Trophoblast cell (in vitro differentiated cells and primary cell): ENCODE data around the gene ROR1.
A peak's percentile ranks its signal among the peaks of the same experiment; 100 is the strongest.

ENCODE experiments used
- DNase-seq, 2 donors: peaks; one replicate each; pipeline ENCODE4 v3.0.0-alpha.2; 2016
- H2AFZ ChIP-seq: 2 replicates; pipeline ENCODE4 v1.6.1; 2013; ENCODE audit warnings: low read length, moderate library complexity, mild to moderate bottlenecking; ENCODE audit not compliant: insufficient read depth, poor library complexity
- H2AK5ac ChIP-seq: 2 replicates; pipeline ENCODE4 v1.6.1; 2013; ENCODE audit warnings: mild to moderate bottlenecking, low read length
- H2BK120ac ChIP-seq: 2 replicates; pipeline ENCODE4 v1.6.1; 2013; ENCODE audit warnings: low read length, mild to moderate bottlenecking, moderate library complexity; ENCODE audit not compliant: insufficient read depth, poor library complexity
- H2BK12ac ChIP-seq: 2 replicates; pipeline ENCODE4 v1.6.1; 2013; ENCODE audit warnings: mild to moderate bottlenecking, low read length, moderate library complexity
- H2BK5ac ChIP-seq: 2 replicates; pipeline ENCODE4 v1.6.1; 2013; ENCODE audit warnings: low read length, low read depth, moderate library complexity, mild to moderate bottlenecking; ENCODE audit not compliant: poor library complexity
- H3K14ac ChIP-seq: 2 replicates; pipeline ENCODE4 v1.6.1; 2013; ENCODE audit warnings: mild to moderate bottlenecking, low read length
- H3K18ac ChIP-seq: 2 replicates; pipeline ENCODE4 v1.6.1; 2013; ENCODE audit warnings: mild to moderate bottlenecking, low read length
- H3K23ac ChIP-seq: 2 replicates; pipeline ENCODE4 v1.6.1; 2013; ENCODE audit warnings: low read length
- H3K27ac ChIP-seq: 2 replicates; pipeline ENCODE4 v1.5.1; 2013; ENCODE audit warnings: low read depth, mild to moderate bottlenecking, inconsistent platforms, low read length, moderate library complexity
- H3K27me3 ChIP-seq: 2 replicates; pipeline ENCODE4 v1.6.1; 2013; ENCODE audit warnings: inconsistent platforms, mild to moderate bottlenecking, low read length, moderate library complexity; ENCODE audit not compliant: insufficient read depth
- H3K36me3 ChIP-seq, 2 experiments: 1 replicate in 1 of 2; 2 replicates in 1 of 2; pipeline ENCODE4 v1.6.1; 2013; ENCODE audit warnings: low read length in 2 of 2, mild to moderate bottlenecking in 2 of 2, moderate library complexity in 1 of 2; ENCODE audit not compliant: insufficient read depth in 2 of 2, control insufficient read depth in 1 of 2
- H3K4ac ChIP-seq: 2 replicates; pipeline ENCODE4 v1.6.1; 2013; ENCODE audit warnings: low read depth, mild to moderate bottlenecking, low read length, moderate library complexity
- H3K4me1 ChIP-seq, 2 experiments: 1 replicate in 1 of 2; 2 replicates in 1 of 2; pipeline ENCODE4 v1.6.1; 2013; ENCODE audit warnings: low read length in 2 of 2, mild to moderate bottlenecking in 2 of 2, moderate library complexity in 1 of 2; ENCODE audit not compliant: insufficient read depth in 2 of 2, control insufficient read depth in 1 of 2
- H3K4me2 ChIP-seq: 2 replicates; pipeline ENCODE4 v1.6.1; 2013; ENCODE audit warnings: inconsistent platforms, mild to moderate bottlenecking, low read length, moderate library complexity
- H3K4me3 ChIP-seq: 2 replicates; pipeline ENCODE4 v1.5.1; 2013; ENCODE audit warnings: mild to moderate bottlenecking, low read depth, low read length, inconsistent platforms
- H3K79me1 ChIP-seq: one replicate; pipeline ENCODE4 v1.6.1; 2013; ENCODE audit warnings: low read length
- H3K79me2 ChIP-seq: 2 replicates; pipeline ENCODE4 v1.6.1; 2013; ENCODE audit warnings: low read length, mild to moderate bottlenecking; ENCODE audit not compliant: control insufficient read depth, insufficient read depth, poor library complexity
- H3K9ac ChIP-seq: 2 replicates; pipeline ENCODE4 v1.6.1; 2013; ENCODE audit warnings: mild to moderate bottlenecking, low read length
- H3K9me3 ChIP-seq: 2 replicates; pipeline ENCODE4 v1.6.1; 2013; ENCODE audit warnings: low read depth, mild to moderate bottlenecking, control low read depth, inconsistent platforms, low read length; ENCODE audit not compliant: insufficient read depth
- H4K12ac ChIP-seq: 2 replicates; pipeline ENCODE4 v1.6.1; 2013; ENCODE audit warnings: low read depth, mild to moderate bottlenecking, low read length, moderate library complexity
- H4K8ac ChIP-seq: 2 replicates; pipeline ENCODE4 v1.6.1; 2013; ENCODE audit warnings: low read depth, mild to moderate bottlenecking, low read length, moderate library complexity
- H4K91ac ChIP-seq: one replicate; pipeline ENCODE4 v1.6.1; 2013; ENCODE audit warnings: low read depth, mild to moderate bottlenecking, low read length, moderate library complexity
- WGBS: extraction: QIAGEN DNeasy Blood & Tissue Kit; methylation state at CpG from one replicate; pipeline ENCODE4 v1.1.7; 2013; ENCODE audit warnings: missing lambda C conversion rate; ENCODE audit not compliant: insufficient read length, insufficient coverage; ENCODE audit errors: extremely low coverage; 5-methylcytosine and 5-hydroxymethylcytosine counted together

Gene ROR1

GRCh38 chr1:64036549-64036948, 262.7 kb downstream of the ROR1 start:
- no peak overlapping the region for H3K9ac ChIP-seq
- H3K27me3 ChIP-seq = no peaks in the 10 kb centered on the region
- H2BK5ac ChIP-seq = no peak overlapping the region
- H3K23ac ChIP-seq = no peak overlapping the region
- no peak overlapping the region for H3K4ac ChIP-seq
- H4K8ac ChIP-seq = no peak overlapping the region
- no CpG with 5 or more reads among the region's 2 CpGs for WGBS
- H2BK120ac ChIP-seq = no peak overlapping the region
- no peak for DNase-seq
- H3K27ac ChIP-seq = no peak overlapping the region
- no peak overlapping the region for H2AFZ ChIP-seq
- no peaks in the 10 kb centered on the region for H3K79me2 ChIP-seq
- H3K36me3 ChIP-seq = no peaks in the 10 kb centered on the region
- no peaks in the 10 kb centered on the region for H3K79me1 ChIP-seq
- H3K4me3 ChIP-seq = no peak overlapping the region
- H3K18ac ChIP-seq = no peak overlapping the region
- H3K9me3 ChIP-seq = no peaks in the 10 kb centered on the region
- H2BK12ac ChIP-seq = no peak overlapping the region
- H4K12ac ChIP-seq = no peak overlapping the region
- H2AK5ac ChIP-seq = no peak overlapping the region
- H3K4me1 ChIP-seq = peaks cover 3 to 11% of the 10 kb centered on the region in 2 experiments
- H4K91ac ChIP-seq = no peak overlapping the region
- no peak overlapping the region for H3K4me2 ChIP-seq
- no peak overlapping the region for H3K14ac ChIP-seq

GRCh38 chr1:64038119-64038518, 264.3 kb downstream of the ROR1 start:
- no peak overlapping the region for H3K4me3 ChIP-seq
- H4K91ac ChIP-seq = no peak overlapping the region
- no CpG with 5 or more reads among the region's 4 CpGs for WGBS

GRCh38 chr1:64038965-64039364, 265.1 kb downstream of the ROR1 start:
- Histone ChIP-seq H3K79me2 (no peaks in the 10 kb centered on the region), H2AK5ac (no peak overlapping the region), H2AFZ (no peak overlapping the region), H3K27me3 (no peaks in the 10 kb centered on the region), H3K4me3 (no peak overlapping the region), H3K4me1 (peaks cover 3 to 14% of the 10 kb centered on the region in 2 experiments), H3K23ac (no peak overlapping the region), H3K79me1 (no peaks in the 10 kb centered on the region), H3K9me3 (no peaks in the 10 kb centered on the region), H3K4me2 (no peak overlapping the region), H3K14ac (no peak overlapping the region), H4K12ac (no peak overlapping the region), H4K91ac (no peak overlapping the region), H3K36me3 (no peaks in the 10 kb centered on the region), H2BK120ac (no peak overlapping the region), H3K27ac (no peak overlapping the region), H3K9ac (no peak overlapping the region), H3K18ac (no peak overlapping the region), H4K8ac (no peak overlapping the region), H2BK12ac (no peak overlapping the region), H3K4ac (no peak overlapping the region), H2BK5ac (no peak overlapping the region)
- WGBS = no CpG with 5 or more reads among the region's 1 CpG
- peak in 1 of 2 donors; percentile 62 for DNase-seq

More at GRCh38 chr1:64038119-64038518, 264.3 kb downstream of the ROR1 start:
- no peak overlapping the region for H3K4ac ChIP-seq
- no peak overlapping the region for H3K14ac ChIP-seq
- no peak overlapping the region for H3K9ac ChIP-seq
- H3K4me2 ChIP-seq = no peak overlapping the region
- no peak overlapping the region for H4K8ac ChIP-seq
- no peak for DNase-seq
- H3K23ac ChIP-seq = no peak overlapping the region
- H4K12ac ChIP-seq = no peak overlapping the region
- no peaks in the 10 kb centered on the region for H3K9me3 ChIP-seq
- H2BK120ac ChIP-seq = no peak overlapping the region
- H3K36me3 ChIP-seq = no peaks in the 10 kb centered on the region
- H3K27me3 ChIP-seq = no peaks in the 10 kb centered on the region
- no peaks in the 10 kb centered on the region for H3K79me2 ChIP-seq
- H2BK5ac ChIP-seq = no peak overlapping the region
- no peak overlapping the region for H2BK12ac ChIP-seq
- no peak overlapping the region for H3K27ac ChIP-seq
- no peaks in the 10 kb centered on the region for H3K79me1 ChIP-seq
- H3K4me1 ChIP-seq = peaks cover 3 to 13% of the 10 kb centered on the region in 2 experiments
- H2AFZ ChIP-seq = no peak overlapping the region
- no peak overlapping the region for H3K18ac ChIP-seq
- H2AK5ac ChIP-seq = no peak overlapping the region

GRCh38 chr1:64039390-64039926, 265.6 kb downstream of the ROR1 start:
- Histone ChIP-seq H2AFZ (no peak overlapping the region), H2AK5ac (no peak overlapping the region), H3K23ac (no peak overlapping the region), H4K12ac (no peak overlapping the region), H3K18ac (no peak overlapping the region), H4K8ac (no peak overlapping the region), H3K9ac (no peak overlapping the region), H2BK5ac (no peak overlapping the region), H3K27me3 (no peaks in the 10 kb centered on the region), H4K91ac (no peak overlapping the region), H3K4me3 (no peak overlapping the region), H3K79me1 (no peaks in the 10 kb centered on the region), H3K4me2 (no peak overlapping the region), H2BK120ac (no peak overlapping the region), H3K79me2 (no peaks in the 10 kb centered on the region), H3K14ac (peak overlapping the region; percentile 24), H3K27ac (no peak overlapping the region), H2BK12ac (no peak overlapping the region), H3K36me3 (no peaks in the 10 kb centered on the region), H3K9me3 (no peaks in the 10 kb centered on the region), H3K4ac (no peak overlapping the region), H3K4me1 (peaks cover 3 to 14% of the 10 kb centered on the region in 2 experiments)
- peak; percentile 43 to 50 for DNase-seq
- WGBS = no CpG with 5 or more reads among the region's 3 CpGs
